HT-29 (cell line): ENCODE data around the gene DHX15. TPM values are rescaled to one million over a fixed set of nuclear protein-coding genes. Genes with fewer than 3 reads are reported as not detected.

Experiments
- DNase-seq: peaks from one replicate; pipeline ENCODE4 v3.0.0-alpha.2; 2015; ENCODE audit warnings: low spot score
- small RNA-seq: library from RNA; depleted of rRNA; stranded (forward); fragments of <200 nt; gene quantifications from one replicate; pipeline ENCODE3, GENCODE V24; 2014
- total RNA-seq: library from RNA; depleted of rRNA; stranded (reverse); fragments of >200 nt; shearing (Covaris generic); gene quantifications from 2 replicates; pipeline ENCODE4 v1.2.3, GENCODE V29; 2014; rRNA removed

The DHX15 gene
- total RNA-seq, 1 experiment from 2014 or later, result 148 TPM

DNA sequence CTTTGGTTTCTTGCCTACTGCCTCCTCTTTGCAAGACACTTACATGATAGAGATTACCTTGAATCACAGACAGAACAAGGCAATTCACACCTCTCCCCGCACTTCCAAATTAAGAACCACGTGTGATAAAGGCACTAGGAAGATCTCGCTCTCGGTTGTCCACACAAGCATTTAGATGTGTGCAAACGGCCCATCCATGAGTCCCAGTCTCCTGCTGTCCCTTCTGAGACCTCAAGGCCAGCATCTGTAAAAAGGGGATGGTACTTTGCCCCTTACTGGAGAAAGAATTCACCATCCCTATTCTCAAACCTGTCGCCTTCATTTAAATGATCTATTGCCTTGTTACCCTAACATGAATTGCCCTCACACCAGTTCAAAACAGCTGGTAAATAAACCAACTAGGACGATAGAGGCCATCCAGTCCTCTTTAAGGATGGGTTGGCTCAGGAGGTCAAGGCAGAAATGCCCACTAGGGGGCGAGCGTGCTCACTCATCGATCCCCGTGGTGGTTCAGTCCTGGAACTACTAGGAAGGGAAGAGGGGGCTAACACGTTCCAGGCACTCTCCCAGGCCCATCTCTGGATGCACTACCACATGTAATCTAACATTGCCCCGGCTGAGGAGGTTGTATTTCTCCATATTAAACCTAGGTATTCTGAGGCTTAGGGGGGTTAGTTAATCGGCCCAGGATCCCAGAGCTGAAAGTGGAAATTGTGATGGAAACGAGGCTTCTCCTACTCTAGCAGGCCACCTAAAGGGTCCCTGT lies 95.8 kb downstream of the DHX15 start:
- DNase-seq, result peak; percentile 83

- DNase-seq, result no peak
Measured at GRCh38 chr4:24482871-24483270, 101.5 kb downstream of the DHX15 start.

DNA sequence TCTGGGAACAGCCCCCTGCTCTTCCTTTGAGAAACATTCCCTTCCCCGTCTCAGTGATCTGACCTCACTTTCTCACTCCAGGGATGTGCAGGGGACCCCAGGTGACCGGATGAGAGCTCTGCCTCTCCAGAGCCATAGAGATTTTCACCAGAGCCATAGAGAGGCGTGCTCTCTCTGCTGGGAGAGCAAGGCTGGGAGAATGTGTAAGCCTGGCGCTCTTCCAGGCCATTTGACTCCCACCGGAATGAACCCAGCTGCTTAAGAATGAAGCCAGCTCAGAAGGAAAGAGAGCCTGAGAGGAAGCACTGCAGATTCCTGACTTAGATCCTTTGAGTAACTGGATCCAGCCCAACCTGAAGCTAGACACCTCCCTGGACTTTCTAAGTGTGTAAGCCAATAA lies 106.4 kb downstream of the DHX15 start:
- DNase-seq, result no peak

Small RNA genes within 50 kb of the gene (small RNA-seq; reads per million reads assigned to genes)
- gene MIR573 (not detected), gene RN7SL16P (not detected)

Other genes starting within 250 kb of the DHX15 start
- 2.0 and 3.3 TPM in 2 replicates for gene SOD3, start 211.0 kb upstream of the DHX15 start, total RNA-seq